Bronchial epithelial cell (primary cell): ENCODE data around the gene PRTFDC1. TPM values are rescaled to one million over a fixed set of nuclear protein-coding genes. Genes with fewer than 3 reads are reported as not detected.

Experiments used
- DNase-seq: peaks from one replicate; pipeline ENCODE4 v3.0.0-alpha.2; 2010; ENCODE audit warnings: low read depth
- FAIRE-seq: peaks from 2 replicates; lab custom pipeline; 2011; peaks lifted over from hg19 to GRCh38; lab: Jason Lieb, UNC
- H3K27me3 ChIP-seq: 2 replicates; pipeline ENCODE4 v1.5.1; 2011; ENCODE audit warnings: low read length; ENCODE audit not compliant: control insufficient read depth, insufficient read depth
- H3K36me3 ChIP-seq: 2 replicates; pipeline ENCODE4 v1.5.1; 2011; ENCODE audit warnings: low read length; ENCODE audit not compliant: control insufficient read depth, insufficient read depth
- H3K4me3 ChIP-seq: 2 replicates; pipeline ENCODE4 v1.5.1; 2011; ENCODE audit warnings: mild to moderate bottlenecking, low read depth, low read length, control low read depth
- total RNA-seq: library from RNA; depleted of rRNA; stranded (reverse); fragments of >200 nt; gene quantifications from 2 replicates; pipeline ENCODE4 v1.2.1, GENCODE V29; 2014
- TF ChIP-seq, protein P1 (sequence below): IDR thresholded peaks from 2 replicates; pipeline ENCODE4 v1.5.1; 2011; ENCODE audit warnings: mild to moderate bottlenecking, moderate library complexity, low read length, control low read depth, inconsistent platforms; ENCODE audit not compliant: insufficient read depth, severe bottlenecking

The PRTFDC1 gene
- total RNA-seq, 1 donor from 2014 or later = 5.5 TPM

GRCh38 chr10:24902400-24902728, 50.0 kb downstream of the PRTFDC1 start:
- FAIRE-seq = no peak
- no peaks in the 10 kb centered on the region for H3K27me3 ChIP-seq
- no peaks in the 10 kb centered on the region for H3K36me3 ChIP-seq
- DNase-seq = no peak
- TF ChIP-seq, protein P1, sequence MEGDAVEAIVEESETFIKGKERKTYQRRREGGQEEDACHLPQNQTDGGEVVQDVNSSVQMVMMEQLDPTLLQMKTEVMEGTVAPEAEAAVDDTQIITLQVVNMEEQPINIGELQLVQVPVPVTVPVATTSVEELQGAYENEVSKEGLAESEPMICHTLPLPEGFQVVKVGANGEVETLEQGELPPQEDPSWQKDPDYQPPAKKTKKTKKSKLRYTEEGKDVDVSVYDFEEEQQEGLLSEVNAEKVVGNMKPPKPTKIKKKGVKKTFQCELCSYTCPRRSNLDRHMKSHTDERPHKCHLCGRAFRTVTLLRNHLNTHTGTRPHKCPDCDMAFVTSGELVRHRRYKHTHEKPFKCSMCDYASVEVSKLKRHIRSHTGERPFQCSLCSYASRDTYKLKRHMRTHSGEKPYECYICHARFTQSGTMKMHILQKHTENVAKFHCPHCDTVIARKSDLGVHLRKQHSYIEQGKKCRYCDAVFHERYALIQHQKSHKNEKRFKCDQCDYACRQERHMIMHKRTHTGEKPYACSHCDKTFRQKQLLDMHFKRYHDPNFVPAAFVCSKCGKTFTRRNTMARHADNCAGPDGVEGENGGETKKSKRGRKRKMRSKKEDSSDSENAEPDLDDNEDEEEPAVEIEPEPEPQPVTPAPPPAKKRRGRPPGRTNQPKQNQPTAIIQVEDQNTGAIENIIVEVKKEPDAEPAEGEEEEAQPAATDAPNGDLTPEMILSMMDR = no peak
- H3K4me3 ChIP-seq = no peak overlapping the region

GRCh38 chr10:24901686-24902399, 50.6 kb downstream of the PRTFDC1 start:
- DNase-seq (peak; percentile 97), FAIRE-seq (peak; percentile 43)
- H3K27me3 ChIP-seq = no peaks in the 10 kb centered on the region
- H3K4me3 ChIP-seq = no peak overlapping the region
- H3K36me3 ChIP-seq = no peaks in the 10 kb centered on the region
- TF ChIP-seq, protein P1 = no peak

GRCh38 chr10:24900888-24901685, 51.3 kb downstream of the PRTFDC1 start:
- Histone ChIP-seq H3K27me3 (no peaks in the 10 kb centered on the region), H3K4me3 (no peak overlapping the region), H3K36me3 (no peaks in the 10 kb centered on the region)
- no peak for FAIRE-seq
- no peak for DNase-seq
- TF ChIP-seq, protein P1 = no peak

DNA sequence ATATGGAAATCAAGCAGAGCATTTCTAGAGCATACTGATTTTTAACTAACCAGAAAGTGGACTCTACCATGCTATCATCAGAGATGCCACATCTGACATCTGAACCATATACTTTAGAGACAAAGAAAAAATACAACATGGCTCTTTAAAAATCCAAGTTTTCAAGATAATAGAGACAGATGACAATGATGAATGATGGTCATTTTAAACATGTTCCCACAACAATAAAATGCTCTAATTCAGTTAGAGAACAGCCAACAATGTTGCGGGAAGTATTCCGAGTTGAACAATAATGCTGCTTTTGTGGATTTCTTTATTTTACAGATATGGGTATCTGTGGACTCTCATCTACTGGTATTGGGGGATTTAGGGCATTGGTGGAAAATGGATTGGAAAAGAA, 52.8 kb downstream of the PRTFDC1 start:
- Histone ChIP-seq H3K27me3 (no peaks in the 10 kb centered on the region), H3K36me3 (no peaks in the 10 kb centered on the region), H3K4me3 (no peak overlapping the region)
- TF ChIP-seq, protein P1 = no peak
- DNase-seq (no peak), FAIRE-seq (no peak)

- no peak overlapping the region for H3K4me3 ChIP-seq
- no peak for DNase-seq
- H3K27me3 ChIP-seq = no peaks in the 10 kb centered on the region
- TF ChIP-seq, protein P1 = no peak
- no peak for FAIRE-seq
- no peaks in the 10 kb centered on the region for H3K36me3 ChIP-seq
Observed at GRCh38 chr10:24898501-24898900, 53.9 kb downstream of the PRTFDC1 start.
